HL-60 (cell line): Measurements from ENCODE around the gene CD93.

Experiments
- DNase-seq, 2 experiments: peaks; one replicate each; pipeline ENCODE4 v3.0.0-alpha.2; 2010 to 2020; ENCODE audit warnings: low read depth in 1 of 2, low spot score in 1 of 2
- H3K27ac ChIP-seq: fragments of 250-450 bp; sonication (Bioruptor Pico); replicated peaks from 2 replicates; pipeline ENCODE4 v1.5.1; 2020; ENCODE audit warnings: mild to moderate bottlenecking, moderate library complexity
- H3K27me3 ChIP-seq: fragments of 250-450 bp; sonication (Bioruptor Pico); 2 replicates; pipeline ENCODE4 v1.5.1; 2021; ENCODE audit warnings: mild to moderate bottlenecking, moderate library complexity; ENCODE audit not compliant: insufficient read depth, poor library complexity, severe bottlenecking
- H3K4me3 ChIP-seq: replicated peaks from 2 replicates; pipeline ENCODE4 v1.5.1; 2011; ENCODE audit warnings: mild to moderate bottlenecking, control low read depth, low read length; ENCODE audit not compliant: insufficient read depth
- CTCF ChIP-seq: IDR thresholded peaks from one replicate; pipeline ENCODE4 v1.5.1; 2011; ENCODE audit warnings: low read length, control low read depth, inconsistent platforms; ENCODE audit not compliant: insufficient read depth
- GABPA ChIP-seq: IDR thresholded peaks from 2 replicates; pipeline ENCODE4 v1.6.1; 2012; ENCODE audit warnings: low read depth
- POLR2AphosphoS5 ChIP-seq: IDR thresholded peaks from 2 replicates; pipeline ENCODE4 v1.6.1; 2012; ENCODE audit warnings: low read depth
- REST ChIP-seq: IDR thresholded peaks from 2 replicates; pipeline ENCODE4 v1.6.1; 2012; ENCODE audit warnings: low read depth; ENCODE audit not compliant: insufficient replicate concordance
- SPI1 ChIP-seq: IDR thresholded peaks from 2 replicates; pipeline ENCODE4 v1.6.1; 2012; ENCODE audit warnings: low read depth, mild to moderate bottlenecking, borderline replicate concordance

The CD93 gene

GRCh38 chr20:23061734-23062561 lies 24.2 kb downstream of the CD93 start:
- Histone ChIP-seq H3K27ac (no peak overlapping the region), H3K4me3 (no peak overlapping the region), H3K27me3 (no peaks in the 10 kb centered on the region)
- peak in 1 of 2 experiments; percentile 60 for DNase-seq
- TF ChIP-seq SPI1 (no peak), CTCF (peak; percentile 53)

- no peaks in the 10 kb centered on the region for H3K27me3 ChIP-seq
- no peak for TF ChIP-seq POLR2AphosphoS5
- no peak for TF ChIP-seq CTCF
- no peak for TF ChIP-seq REST
- TF ChIP-seq GABPA, result no peak
- TF ChIP-seq SPI1, result no peak
- DNase-seq, result no peak
- no peak overlapping the region for H3K27ac ChIP-seq
- H3K4me3 ChIP-seq, result no peak overlapping the region
Measured at GRCh38 chr20:23061262-23061661, 24.9 kb downstream of the CD93 start.

- H3K4me3 ChIP-seq, result no peak overlapping the region
- no peak overlapping the region for H3K27ac ChIP-seq
- H3K27me3 ChIP-seq, result no peaks in the 10 kb centered on the region
- TF ChIP-seq POLR2AphosphoS5 (no peak), CTCF (no peak), REST (no peak), GABPA (no peak), SPI1 (no peak)
- DNase-seq, result no peak
Measured at GRCh38 chr20:23060629-23061028, 25.5 kb downstream of the CD93 start.

DNA sequence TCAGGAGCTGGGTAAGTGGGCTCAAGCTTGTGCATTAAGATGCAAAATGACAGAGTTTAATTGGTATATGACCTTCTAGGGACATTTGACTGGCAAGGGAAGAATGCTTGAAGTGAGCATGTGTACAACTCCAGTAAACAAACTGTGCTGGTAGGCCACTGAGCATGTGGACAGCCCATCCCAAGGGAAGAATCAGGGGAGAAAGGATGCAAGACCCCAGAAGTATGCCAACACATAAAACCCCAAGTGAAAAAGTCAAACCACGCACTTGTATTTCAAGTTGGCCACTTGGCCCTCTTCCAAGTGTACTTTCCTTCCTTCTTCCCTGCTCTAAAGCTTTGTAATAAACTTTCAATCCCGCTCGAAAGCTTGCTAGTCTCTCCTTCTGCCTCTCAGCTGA lies 26.3 kb downstream of the CD93 start:
- Histone ChIP-seq H3K27me3 (no peaks in the 10 kb centered on the region), H3K27ac (no peak overlapping the region), H3K4me3 (no peak overlapping the region)
- TF ChIP-seq REST, result no peak
- TF ChIP-seq CTCF, result no peak
- TF ChIP-seq POLR2AphosphoS5, result no peak
- no peak for TF ChIP-seq GABPA
- no peak for TF ChIP-seq SPI1
- DNase-seq, result peak in 1 of 2 experiments; percentile 34
